ENCODE data around the gene ATXN2.
A peak's percentile ranks its signal among the peaks of the same experiment; 100 is the strongest.

Gene ATXN2

DNA sequence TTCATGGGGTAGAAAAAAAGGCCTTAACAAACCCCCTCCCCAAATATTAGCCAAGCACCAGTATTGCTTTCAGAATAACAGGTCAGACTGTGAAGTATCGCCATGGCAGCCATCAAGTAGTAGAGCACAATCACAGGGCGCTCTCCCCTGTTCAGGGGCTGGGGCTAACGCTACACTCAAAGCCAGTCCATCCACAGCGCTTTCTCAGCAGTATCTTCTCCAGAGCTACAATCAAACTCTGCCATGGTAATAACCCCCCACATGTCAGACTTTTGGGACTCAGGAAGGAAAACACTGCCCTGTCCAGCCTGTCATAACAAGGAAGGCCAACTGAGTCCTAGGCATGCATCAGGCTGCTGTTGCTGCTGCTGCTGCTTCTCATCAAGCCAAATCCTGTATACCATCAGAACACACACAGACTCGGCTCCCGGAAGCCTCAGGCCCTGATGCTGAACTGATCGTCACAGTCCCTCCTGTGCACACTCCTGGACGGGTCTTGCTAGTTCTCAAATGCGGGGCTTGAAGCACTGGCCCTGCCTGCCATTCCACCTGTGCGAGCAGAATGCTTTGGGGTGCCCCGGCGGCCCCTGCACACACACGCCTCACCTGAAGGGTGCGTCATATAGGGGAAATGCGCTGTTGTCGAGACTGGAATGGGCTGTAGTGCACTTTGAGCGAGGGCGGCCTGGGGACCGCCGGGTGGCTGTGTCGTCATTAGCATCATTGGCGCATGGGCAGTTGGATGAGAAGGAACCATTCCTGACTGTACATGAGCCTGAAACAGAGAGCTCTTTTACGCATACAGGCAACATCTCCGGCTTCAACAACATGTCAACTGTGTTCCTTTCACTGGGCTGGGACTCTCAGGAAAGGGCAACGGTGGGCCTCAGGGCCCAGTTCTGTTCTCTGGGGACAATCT lies 145.8 kb downstream of the ATXN2 start:
- Histone ChIP-seq H3K9ac (ENCODE audit: low read depth, low read length) (no peak overlapping the region), H3K27me3 (ENCODE audit: insufficient read depth, low read length) (no peaks in the 10 kb centered on the region), H3K27ac (ENCODE audit: low read length) (no peak overlapping the region), H3K9me3 (ENCODE audit: insufficient read depth, low read depth, low read length) (no peaks in the 10 kb centered on the region), H3K4me1 (ENCODE audit: insufficient read depth, low read length) (no peaks in the 10 kb centered on the region), H3K36me3 (ENCODE audit: insufficient read depth, low read depth, low read length) (peaks cover 87% of the 10 kb centered on the region), H3K4me3 (ENCODE audit: low read length) (no peak overlapping the region)

GRCh38 chr12:111451649-111452129 lies 147.4 kb downstream of the ATXN2 start:
- no peak overlapping the region for H3K27ac ChIP-seq (ENCODE audit: low read length)
- no peak overlapping the region for H3K4me3 ChIP-seq (ENCODE audit: low read length)
- H3K36me3 ChIP-seq (ENCODE audit: insufficient read depth, low read depth, low read length): peaks cover 96% of the 10 kb centered on the region
- H3K9me3 ChIP-seq (ENCODE audit: insufficient read depth, low read depth, low read length): no peaks in the 10 kb centered on the region
- H3K9ac ChIP-seq (ENCODE audit: low read depth, low read length): no peak overlapping the region
- no peaks in the 10 kb centered on the region for H3K27me3 ChIP-seq (ENCODE audit: insufficient read depth, low read length)
- no peaks in the 10 kb centered on the region for H3K4me1 ChIP-seq (ENCODE audit: insufficient read depth, low read length)

- H3K27me3 ChIP-seq (ENCODE audit: insufficient read depth, low read length): no peaks in the 10 kb centered on the region
- no peak overlapping the region for H3K9ac ChIP-seq (ENCODE audit: low read depth, low read length)
- no peak overlapping the region for H3K4me3 ChIP-seq (ENCODE audit: low read length)
- H3K4me1 ChIP-seq (ENCODE audit: insufficient read depth, low read length): peaks cover 1% of the 10 kb centered on the region; the same call in 1 of the 2 replicates
- H3K27ac ChIP-seq (ENCODE audit: low read length): no peak overlapping the region
- H3K9me3 ChIP-seq (ENCODE audit: insufficient read depth, low read depth, low read length): no peaks in the 10 kb centered on the region
- H3K36me3 ChIP-seq (ENCODE audit: insufficient read depth, low read depth, low read length): peaks cover 98% of the 10 kb centered on the region
Observed at GRCh38 chr12:111451232-111451631, 147.9 kb downstream of the ATXN2 start.

GRCh38 chr12:111450676-111451075 lies 148.4 kb downstream of the ATXN2 start:
- H3K9me3 ChIP-seq (ENCODE audit: insufficient read depth, low read depth, low read length): no peaks in the 10 kb centered on the region
- no peak overlapping the region for H3K9ac ChIP-seq (ENCODE audit: low read depth, low read length)
- peaks cover 7% of the 10 kb centered on the region; the same call in 1 of the 2 replicates for H3K4me1 ChIP-seq (ENCODE audit: insufficient read depth, low read length)
- no peak overlapping the region for H3K4me3 ChIP-seq (ENCODE audit: low read length)
- peaks cover 95% of the 10 kb centered on the region for H3K36me3 ChIP-seq (ENCODE audit: insufficient read depth, low read depth, low read length)
- no peak overlapping the region for H3K27ac ChIP-seq (ENCODE audit: low read length)
- no peaks in the 10 kb centered on the region for H3K27me3 ChIP-seq (ENCODE audit: insufficient read depth, low read length)

DNA sequence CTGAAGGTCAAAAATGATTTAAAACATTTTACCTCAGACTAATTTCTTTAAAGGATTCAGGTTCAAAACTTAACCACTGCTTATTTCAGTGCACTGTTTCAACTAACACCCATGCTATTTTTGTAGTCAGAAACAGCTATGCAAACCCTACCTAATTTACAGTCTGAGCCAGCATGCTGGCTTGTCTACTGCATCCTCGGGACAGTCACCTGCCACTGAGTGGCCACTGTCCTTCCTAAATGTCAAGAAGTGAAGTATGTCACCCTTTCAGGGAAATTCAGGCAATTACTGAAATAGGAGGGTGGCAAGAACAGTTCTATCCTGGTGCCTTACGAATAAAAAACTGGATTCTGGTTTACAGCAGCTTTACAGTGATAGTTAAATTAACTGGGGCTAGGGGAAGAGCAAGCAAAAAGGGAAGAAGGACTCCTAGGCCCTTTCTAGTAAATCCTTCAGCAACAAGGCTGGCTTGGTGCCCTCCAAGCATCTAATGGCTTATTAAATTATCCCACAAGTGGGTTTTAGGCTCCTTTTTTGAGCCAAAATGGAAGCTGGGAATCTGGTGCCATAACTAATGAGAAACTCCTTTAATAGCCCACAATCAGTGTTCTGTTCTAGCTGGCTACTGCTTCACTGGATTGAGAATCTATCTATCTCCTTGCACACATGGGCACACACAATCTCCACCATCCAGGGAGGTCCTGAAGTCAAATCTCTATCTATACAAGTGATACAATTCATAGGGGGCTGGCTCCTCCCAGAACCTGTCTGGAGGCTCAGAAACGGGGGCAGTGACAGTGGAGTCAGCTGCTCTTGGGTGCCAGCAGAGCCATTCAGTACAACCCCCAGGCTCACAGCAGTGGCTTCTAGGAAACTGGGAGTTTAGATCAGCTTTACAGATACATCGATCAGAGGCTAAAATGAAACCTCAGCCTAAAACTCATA lies 150.0 kb downstream of the ATXN2 start:
- Histone ChIP-seq H3K27me3 (ENCODE audit: insufficient read depth, low read length) (no peaks in the 10 kb centered on the region), H3K27ac (ENCODE audit: low read length) (no peak overlapping the region), H3K4me3 (ENCODE audit: low read length) (no peak overlapping the region), H3K9me3 (ENCODE audit: insufficient read depth, low read depth, low read length) (no peaks in the 10 kb centered on the region), H3K36me3 (ENCODE audit: insufficient read depth, low read depth, low read length) (peaks cover 84% of the 10 kb centered on the region), H3K9ac (ENCODE audit: low read depth, low read length) (no peak overlapping the region), H3K4me1 (ENCODE audit: insufficient read depth, low read length) (peaks cover 8% of the 10 kb centered on the region; the same call in 1 of the 2 replicates)

DNA sequence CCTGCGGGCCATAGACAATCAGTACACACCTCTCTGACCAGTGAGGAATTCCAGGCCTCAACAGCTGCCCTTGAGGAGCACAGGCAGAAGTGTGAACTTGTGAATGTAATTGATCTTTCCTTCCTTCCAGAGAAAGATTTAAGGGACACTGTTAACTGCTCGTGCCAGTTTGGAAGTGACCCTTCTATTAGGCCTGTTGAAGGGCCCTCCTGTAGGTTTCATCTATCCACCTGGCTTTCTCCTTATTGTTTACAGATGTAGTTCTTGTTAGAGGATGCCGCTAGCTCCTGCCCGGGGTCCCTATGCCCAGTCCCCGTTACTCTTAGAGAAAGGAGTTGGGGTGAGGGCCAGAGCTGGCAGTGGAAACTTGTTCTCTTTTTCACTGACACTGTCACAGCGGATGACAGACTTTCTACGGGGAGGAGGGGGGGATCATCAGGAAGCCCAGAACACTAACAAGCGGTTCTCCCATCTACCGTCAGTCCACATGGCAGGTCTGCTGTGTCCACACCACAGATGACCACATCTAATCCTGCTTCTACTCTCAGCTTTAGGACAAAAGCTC lies 150.8 kb downstream of the ATXN2 start:
- peaks cover 8% of the 10 kb centered on the region; the same call in 1 of the 2 replicates for H3K4me1 ChIP-seq (ENCODE audit: insufficient read depth, low read length)
- H3K9ac ChIP-seq (ENCODE audit: low read depth, low read length): no peak overlapping the region
- no peaks in the 10 kb centered on the region for H3K27me3 ChIP-seq (ENCODE audit: insufficient read depth, low read length)
- H3K27ac ChIP-seq (ENCODE audit: low read length): no peak overlapping the region
- no peak overlapping the region for H3K4me3 ChIP-seq (ENCODE audit: low read length)
- H3K36me3 ChIP-seq (ENCODE audit: insufficient read depth, low read depth, low read length): peaks cover 81% of the 10 kb centered on the region
- no peaks in the 10 kb centered on the region for H3K9me3 ChIP-seq (ENCODE audit: insufficient read depth, low read depth, low read length)

- H3K4me3 ChIP-seq (ENCODE audit: low read length): no peak overlapping the region
- H3K4me1 ChIP-seq (ENCODE audit: insufficient read depth, low read length): peaks cover 8% of the 10 kb centered on the region; the same call in 1 of the 2 replicates
- H3K27ac ChIP-seq (ENCODE audit: low read length): no peak overlapping the region
- no peaks in the 10 kb centered on the region for H3K27me3 ChIP-seq (ENCODE audit: insufficient read depth, low read length)
- peaks cover 79% of the 10 kb centered on the region for H3K36me3 ChIP-seq (ENCODE audit: insufficient read depth, low read depth, low read length)
- no peaks in the 10 kb centered on the region for H3K9me3 ChIP-seq (ENCODE audit: insufficient read depth, low read depth, low read length)
- H3K9ac ChIP-seq (ENCODE audit: low read depth, low read length): no peak overlapping the region
Observed at GRCh38 chr12:111447571-111448265, 151.4 kb downstream of the ATXN2 start.

DNA sequence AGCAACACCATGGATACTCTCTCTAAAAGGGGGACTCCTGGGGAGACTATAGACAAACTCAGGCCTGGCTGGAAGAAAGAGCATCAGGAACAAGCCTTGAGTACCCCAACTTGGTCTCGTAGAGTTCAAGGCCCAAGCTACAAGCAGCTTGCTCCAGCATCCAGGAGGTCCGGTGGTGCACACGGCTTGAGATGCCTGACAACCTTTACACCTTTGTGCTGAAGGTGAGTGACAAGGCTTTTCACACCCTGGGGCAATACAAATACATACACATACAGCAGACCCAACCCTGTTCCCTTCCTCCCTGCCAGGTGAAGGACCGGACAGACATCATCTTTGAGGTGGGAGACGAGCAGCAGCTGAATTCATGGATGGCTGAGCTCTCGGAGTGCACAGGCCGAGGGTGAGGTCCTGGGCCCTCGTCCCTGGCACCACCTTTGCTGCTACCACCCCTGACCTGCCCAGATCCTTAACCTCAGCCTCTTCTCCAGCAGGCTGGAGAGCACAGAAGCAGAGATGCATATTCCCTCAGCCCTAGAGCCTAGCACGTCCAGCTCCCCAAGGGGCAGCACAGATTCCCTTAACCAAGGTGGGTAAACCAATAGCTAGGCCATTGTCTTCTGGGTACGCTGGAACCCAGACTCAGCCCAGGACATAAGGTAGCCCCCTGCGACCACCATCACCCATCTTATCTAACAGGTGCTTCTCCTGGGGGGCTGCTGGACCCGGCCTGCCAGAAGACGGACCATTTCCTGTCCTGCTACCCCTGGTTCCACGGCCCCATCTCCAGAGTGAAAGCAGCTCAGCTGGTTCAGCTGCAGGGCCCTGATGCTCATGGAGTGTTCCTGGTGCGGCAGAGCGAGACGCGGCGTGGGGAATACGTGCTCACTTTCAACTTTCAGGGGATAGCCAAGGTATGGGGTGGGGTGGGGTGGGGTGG lies 152.2 kb downstream of the ATXN2 start:
- peaks cover 8% of the 10 kb centered on the region; the same call in 1 of the 2 replicates for H3K4me1 ChIP-seq (ENCODE audit: insufficient read depth, low read length)
- H3K9me3 ChIP-seq (ENCODE audit: insufficient read depth, low read depth, low read length): no peaks in the 10 kb centered on the region
- H3K27me3 ChIP-seq (ENCODE audit: insufficient read depth, low read length): no peaks in the 10 kb centered on the region
- peaks cover 72% of the 10 kb centered on the region for H3K36me3 ChIP-seq (ENCODE audit: insufficient read depth, low read depth, low read length)
- no peak overlapping the region for H3K9ac ChIP-seq (ENCODE audit: low read depth, low read length)
- no peak overlapping the region for H3K4me3 ChIP-seq (ENCODE audit: low read length)
- no peak overlapping the region for H3K27ac ChIP-seq (ENCODE audit: low read length)

GRCh38 chr12:111445726-111446581 lies 153.2 kb downstream of the ATXN2 start:
- no peaks in the 10 kb centered on the region for H3K27me3 ChIP-seq (ENCODE audit: insufficient read depth, low read length)
- H3K9me3 ChIP-seq (ENCODE audit: insufficient read depth, low read depth, low read length): no peaks in the 10 kb centered on the region
- peak overlapping the region; percentile 43 for H3K27ac ChIP-seq (ENCODE audit: low read length)
- peak overlapping the region; percentile 34; the same call in 1 of the 2 replicates for H3K9ac ChIP-seq (ENCODE audit: low read depth, low read length)
- H3K4me3 ChIP-seq (ENCODE audit: low read length): no peak overlapping the region
- peaks cover 8% of the 10 kb centered on the region; the same call in 1 of the 2 replicates for H3K4me1 ChIP-seq (ENCODE audit: insufficient read depth, low read length)
- peaks cover 63% of the 10 kb centered on the region for H3K36me3 ChIP-seq (ENCODE audit: insufficient read depth, low read depth, low read length)

Data from iPS-20b (cell line).